ENCODE results near the gene DNAJB11. TPM values are rescaled to one million over a fixed set of nuclear protein-coding genes. Genes with fewer than 3 reads are reported as not detected.
"Not testable (repeated sequence)": the region's sequence is repeated elsewhere in the genome, so short reads cannot be mapped to it uniquely, and the experiment has no call there.

DNAJB11 gene
- total RNA-seq, 1 experiment from 2014 or later = 103 TPM

DNA sequence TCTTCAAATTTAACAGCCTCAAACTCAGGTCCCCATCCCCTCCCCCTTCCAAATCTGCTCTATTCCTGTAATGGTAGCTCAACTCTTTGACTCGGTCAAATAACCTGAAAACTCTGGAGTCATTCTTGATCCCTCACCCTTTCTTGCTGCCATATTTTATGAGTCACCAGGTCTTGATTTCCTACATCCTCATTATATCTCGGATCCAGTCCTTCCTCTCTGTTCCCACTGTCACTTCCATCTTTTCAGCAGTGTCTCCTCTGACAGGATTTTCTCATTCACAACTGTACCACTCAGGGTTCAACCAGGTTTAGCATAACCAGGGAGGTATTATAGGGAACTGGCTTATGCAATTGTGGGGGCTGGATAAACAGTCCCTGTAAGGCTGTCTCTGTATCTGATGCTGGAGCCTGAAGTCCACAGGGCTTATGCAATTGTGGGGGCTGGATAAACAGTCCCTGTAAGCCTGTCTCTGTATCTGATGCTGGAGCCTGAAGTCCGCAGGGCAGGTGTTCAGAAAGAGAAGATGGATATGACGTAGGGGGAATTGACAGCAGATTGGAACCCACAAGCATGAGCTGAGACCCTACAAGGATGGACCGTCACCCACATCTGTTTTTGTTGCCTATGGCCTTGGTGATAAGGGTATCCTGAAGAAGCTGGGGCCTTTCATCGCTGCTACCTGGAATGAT lies 60.6 kb downstream of the DNAJB11 start:
- BruUV-seq (replicated peaks) = no TSS peak
- Histone ChIP-seq H3K36me3 (ENCODE audit: insufficient read depth, low read length, poor library complexity, severe bottlenecking) (no peaks in the 10 kb centered on the region), H3K27ac (ENCODE audit: low read depth, low read length, poor library complexity, severe bottlenecking) (no peak overlapping the region), H3K27me3 (replicated peaks; ENCODE audit: insufficient read depth, low read depth, low read length, poor library complexity) (no peaks in the 10 kb centered on the region), H3K9me3 (ENCODE audit: low read depth, low read length, poor library complexity, severe bottlenecking) (no peaks in the 10 kb centered on the region), H3K4me3 (ENCODE audit: low read depth, low read length, poor library complexity, severe bottlenecking) (no peak overlapping the region), H3K4me1 (ENCODE audit: insufficient read depth, low read length, poor library complexity, severe bottlenecking) (no peaks in the 10 kb centered on the region)
- DNase-seq (ENCODE audit: low spot score) = no peak
- intact Hi-C loops (cut with micrococcal nuclease; ENCODE audit: unreplicated experiment) = no loop called here
- TF ChIP-seq EZH2 (IDR thresholded peaks at IDR 0.05; ENCODE audit: borderline replicate concordance, low read depth, low read length, poor library complexity, severe bottlenecking) (no peak), CTCF (conservative IDR thresholded peaks at IDR 0.05; ENCODE audit: low read depth, low read length) (no peak)
- ChIA-PET POLR2A (ENCODE audit: low non-redundant PET) (no interaction called here), CTCF (interaction anchor here (0.5 kb wide), 1 partner anchor 1407 kb away, joined by 5 read pairs; no protein-coding TSS in a partner anchor)

- no peaks in the 10 kb centered on the region for H3K27me3 ChIP-seq (replicated peaks; ENCODE audit: insufficient read depth, low read depth, low read length, poor library complexity)
- no peaks in the 10 kb centered on the region for H3K9me3 ChIP-seq (ENCODE audit: low read depth, low read length, poor library complexity, severe bottlenecking)
- no peak for TF ChIP-seq CTCF (conservative IDR thresholded peaks at IDR 0.05; ENCODE audit: low read depth, low read length)
- TF ChIP-seq EZH2 (IDR thresholded peaks at IDR 0.05; ENCODE audit: borderline replicate concordance, low read depth, low read length, poor library complexity, severe bottlenecking) = no peak
- DNase-seq (ENCODE audit: low spot score) = no peak
- ChIA-PET POLR2A (ENCODE audit: low non-redundant PET) (no interaction called here), CTCF (no interaction called here)
- H3K4me1 ChIP-seq (ENCODE audit: insufficient read depth, low read length, poor library complexity, severe bottlenecking) = no peaks in the 10 kb centered on the region
- H3K36me3 ChIP-seq (ENCODE audit: insufficient read depth, low read length, poor library complexity, severe bottlenecking) = no peaks in the 10 kb centered on the region
- intact Hi-C loops (cut with micrococcal nuclease; ENCODE audit: unreplicated experiment) = no loop called here
- no peak overlapping the region for H3K27ac ChIP-seq (ENCODE audit: low read depth, low read length, poor library complexity, severe bottlenecking)
- H3K4me3 ChIP-seq (ENCODE audit: low read depth, low read length, poor library complexity, severe bottlenecking) = no peak overlapping the region
- no TSS peak for BruUV-seq (replicated peaks)
Observed at GRCh38 chr3:186633481-186633880, 63.0 kb downstream of the DNAJB11 start.

DNA sequence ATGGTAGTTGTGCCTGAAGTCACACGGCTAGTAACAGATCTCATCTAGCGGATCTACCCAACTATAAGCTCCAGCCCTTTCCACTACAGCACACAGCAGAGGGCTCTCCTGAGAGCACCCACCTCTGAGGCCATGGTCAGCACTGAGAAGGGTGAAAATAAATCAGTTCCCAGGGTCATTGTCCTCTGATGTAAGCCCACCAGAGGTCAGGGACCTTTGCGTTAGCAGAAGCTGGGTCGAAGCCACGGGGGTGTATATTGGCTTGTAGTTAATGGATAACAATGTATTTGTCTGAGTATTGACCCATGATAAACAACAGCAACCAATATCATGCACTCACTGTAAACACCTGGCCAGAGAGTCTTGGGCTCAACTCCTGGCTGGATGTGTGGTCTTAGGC lies 63.7 kb downstream of the DNAJB11 start:
- CTCF ChIA-PET; H3K27ac ChIP-seq (ENCODE audit: low read depth, low read length, poor library complexity, severe bottlenecking); BruUV-seq (replicated peaks); H3K9me3 ChIP-seq (ENCODE audit: low read depth, low read length, poor library complexity, severe bottlenecking); H3K4me1 ChIP-seq (ENCODE audit: insufficient read depth, low read length, poor library complexity, severe bottlenecking); intact Hi-C loops (cut with micrococcal nuclease; ENCODE audit: unreplicated experiment); H3K4me3 ChIP-seq (ENCODE audit: low read depth, low read length, poor library complexity, severe bottlenecking); DNase-seq (ENCODE audit: low spot score); H3K36me3 ChIP-seq (ENCODE audit: insufficient read depth, low read length, poor library complexity, severe bottlenecking); POLR2A ChIA-PET (ENCODE audit: low non-redundant PET); H3K27me3 ChIP-seq (replicated peaks; ENCODE audit: insufficient read depth, low read depth, low read length, poor library complexity): not testable (repeated sequence)

Other genes with a start within 250 kb of the DNAJB11 start
- 35.1 and 45.2 TPM in 2 replicates for gene DGKG, start 208.5 kb upstream of the DNAJB11 start, total RNA-seq (2021)
- gene CRYGS, start 26.3 kb upstream of the DNAJB11 start, total RNA-seq (2021) = 3.6 and 3.9 TPM in 2 replicates
- gene TBCCD1, start 3.4 kb upstream of the DNAJB11 start, total RNA-seq (2021) = 19.4 and 20.1 TPM in 2 replicates
- gene AHSG, start 42.3 kb downstream of the DNAJB11 start, total RNA-seq (2021) = 3.2 and 4.9 TPM in 2 replicates
- not detected in 2 replicates for gene FETUB, start 69.7 kb downstream of the DNAJB11 start, total RNA-seq (2021)
- gene HRG, start 95.3 kb downstream of the DNAJB11 start, total RNA-seq (2021) = not detected in 2 replicates
- not detected in 2 replicates for gene KNG1, start 146.6 kb downstream of the DNAJB11 start, total RNA-seq (2021)
- 403 and 435 TPM in 2 replicates for gene EIF4A2, start 212.9 kb downstream of the DNAJB11 start, total RNA-seq (2021)
- 116 and 120 TPM in 2 replicates for gene RFC4, start 235.8 kb downstream of the DNAJB11 start, total RNA-seq (2021)